Upper lobe of left lung (tissue), 6 donors: ENCODE data around the gene APOA4. TPM values are rescaled to one million over a fixed set of nuclear protein-coding genes. Genes with fewer than 3 reads are reported as not detected.

Source experiments
- ATAC-seq, 2 donors: fragments of 200-7000 bp; cut with Tn5 transposase; one replicate each; pipeline ENCODE4 v1.9.1; 2022; ENCODE audit warnings: mild to moderate bottlenecking in 2 of 2, moderate library complexity in 2 of 2; ENCODE audit not compliant: low FRiP score in 2 of 2
- DNase-seq, 2 donors: peaks; one replicate each; pipeline ENCODE4 v3.0.0-alpha.2; 2019 to 2020
- H3K27ac ChIP-seq, 4 donors: fragments of 200-600 bp; sonication (generic); one replicate each; pipeline ENCODE4 v1.5.1; 2016 to 2019
- H3K27me3 ChIP-seq, 4 donors: fragments of 200-600 bp; sonication (generic); one replicate each; pipeline ENCODE4 v1.5.1; 2017 to 2019
- H3K36me3 ChIP-seq, 4 donors: fragments of 200-600 bp; sonication (generic); one replicate each; pipeline ENCODE4 v1.5.1; 2016 to 2019
- H3K4me1 ChIP-seq, 4 donors: fragments of 200-600 bp; sonication (generic); one replicate each; pipeline ENCODE4 v1.5.1; 2018 to 2019
- H3K4me3 ChIP-seq, 4 donors: fragments of 200-600 bp; sonication (generic); one replicate each; pipeline ENCODE4 v1.5.1; 2017 to 2019; ENCODE audit warnings: mild to moderate bottlenecking in 2 of 4, moderate library complexity in 1 of 4
- H3K9me3 ChIP-seq, 4 donors: fragments of 200-600 bp; sonication (generic); one replicate each; pipeline ENCODE4 v1.5.1; 2018 to 2019
- CTCF ChIP-seq, 6 experiments: fragments of 450-650 bp in 4 of 6; fragments of 200-600 bp in 2 of 6; sonication (generic) in 2 of 6; IDR thresholded peaks; one replicate each; pipeline ENCODE4 v1.5.1; 2016 to 2019; ENCODE audit warnings: antibody characterized with exemption in 6 of 6
- EP300 ChIP-seq, 4 donors: sonication (generic); formaldehyde crosslinking; IDR thresholded peaks; one replicate each; pipeline ENCODE4 v1.5.1; 2017; ENCODE audit warnings: antibody characterized with exemption in 4 of 4, control low read depth in 2 of 4
- POLR2A ChIP-seq, 4 donors: fragments of 450-650 bp; IDR thresholded peaks; one replicate each; pipeline ENCODE4 v1.5.1; 2016 to 2017; ENCODE audit warnings: antibody characterized with exemption in 4 of 4, mild to moderate bottlenecking in 2 of 4
- POLR2AphosphoS5 ChIP-seq, 2 donors: sonication (generic); formaldehyde crosslinking; IDR thresholded peaks; one replicate each; pipeline ENCODE4 v1.5.1; 2017; ENCODE audit warnings: antibody characterized with exemption in 2 of 2
- WGBS, 2 donors: methylation state at CpG; one replicate each; pipeline ENCODE4 v1.1.5; 2017 to 2018; 5-methylcytosine and 5-hydroxymethylcytosine counted together
- total RNA-seq, 6 donors: library from RNA; depleted of rRNA in 4 of 6; stranded (reverse); fragments of >200 nt in 4 of 6; gene quantifications; one replicate each; pipeline versions ENCODE4 v1.1.0 to v1.2.1, GENCODE V29; 2016 to 2021
- donor health status: DM: no; HTN: no; CAD: no; lungs with moderate emphysema.
- donor health status: DM: no; HTN: yes; CAD: no; lungs with severe emphysema.

Gene APOA4
- total RNA-seq, 6 donors from 2014 or later = not detected

- peaks cover 18 to 65% (median 45%) of the 10 kb centered on the region in 4 donors for H3K36me3 ChIP-seq
These were observed 24.5 kb upstream of the APOA4 start for GRCh38 chr11:116847612-116848011.

GRCh38 chr11:116844722-116845121, 21.6 kb upstream of the APOA4 start:
- Histone ChIP-seq H3K36me3 (peaks cover 18 to 65% (median 45%) of the 10 kb centered on the region in 4 donors), H3K27ac (no peak overlapping the region), H3K4me1 (peaks cover 0 to 6% (median 0%) of the 10 kb centered on the region in 4 donors), H3K27me3 (no peaks in the 10 kb centered on the region), H3K4me3 (no peak overlapping the region), H3K9me3 (no peaks in the 10 kb centered on the region)
- TF ChIP-seq POLR2A (IDR thresholded peaks at IDR 0.05) = no peak
- TF ChIP-seq EP300 (IDR thresholded peaks at IDR 0.05) = no peak
- no peak for TF ChIP-seq POLR2AphosphoS5 (IDR thresholded peaks at IDR 0.05)
- no peak for TF ChIP-seq CTCF (IDR thresholded peaks at IDR 0.05)
- WGBS, 2 donors = 93 to 96% methylated on average over 4 of the region's 4 CpGs
- ATAC-seq = no peak
- no peak for DNase-seq

More at GRCh38 chr11:116847612-116848011, 24.5 kb upstream of the APOA4 start:
- Histone ChIP-seq H3K27me3 (no peaks in the 10 kb centered on the region), H3K4me3 (no peak overlapping the region), H3K9me3 (no peaks in the 10 kb centered on the region), H3K4me1 (peaks cover 11 to 23% (median 13%) of the 10 kb centered on the region in 4 donors), H3K27ac (no peak overlapping the region)
- 84 to 93% methylated on average over 2 to 4 of the region's 4 CpGs for WGBS, 2 donors
- DNase-seq = no peak
- TF ChIP-seq CTCF (IDR thresholded peaks at IDR 0.05) (no peak), POLR2AphosphoS5 (IDR thresholded peaks at IDR 0.05) (no peak), POLR2A (IDR thresholded peaks at IDR 0.05) (no peak), EP300 (IDR thresholded peaks at IDR 0.05) (no peak)
- no peak for ATAC-seq

- Histone ChIP-seq H3K27me3 (no peaks in the 10 kb centered on the region), H3K9me3 (no peaks in the 10 kb centered on the region), H3K36me3 (peaks cover 11 to 55% (median 41%) of the 10 kb centered on the region in 4 donors), H3K4me1 (peaks cover 0 to 6% (median 0%) of the 10 kb centered on the region in 4 donors), H3K4me3 (no peak overlapping the region), H3K27ac (peak overlapping the region in 3 of 4 donors; percentile 26 to 35 (median 27))
- DNase-seq (no peak), ATAC-seq (no peak)
- TF ChIP-seq POLR2AphosphoS5 (IDR thresholded peaks at IDR 0.05) = no peak
- no peak for TF ChIP-seq POLR2A (IDR thresholded peaks at IDR 0.05)
- TF ChIP-seq CTCF (IDR thresholded peaks at IDR 0.05) = no peak
- no peak for TF ChIP-seq EP300 (IDR thresholded peaks at IDR 0.05)
- WGBS, 2 donors = 92% methylated on average over 9 of the region's 9 CpGs
These were observed 20.6 kb upstream of the APOA4 start for GRCh38 chr11:116843661-116844060.

- no peak for ATAC-seq
- WGBS, 2 donors = 62 to 86% methylated on average over 4 of the region's 4 CpGs
- Histone ChIP-seq H3K36me3 (peaks cover 6 to 49% (median 34%) of the 10 kb centered on the region in 4 donors), H3K27ac (peak overlapping the region in 3 of 4 donors; percentile 26 to 35 (median 27)), H3K27me3 (no peaks in the 10 kb centered on the region), H3K4me3 (no peak overlapping the region), H3K9me3 (no peaks in the 10 kb centered on the region), H3K4me1 (peaks cover 0 to 7% (median 0%) of the 10 kb centered on the region in 4 donors)
- peak in 1 of 2 donors; percentile 63 for DNase-seq
- peak in 1 of 2 donors; percentile 6 for TF ChIP-seq POLR2AphosphoS5 (IDR thresholded peaks at IDR 0.05)
- TF ChIP-seq CTCF (IDR thresholded peaks at IDR 0.05) = no peak
These were observed 19.8 kb upstream of the APOA4 start for GRCh38 chr11:116842909-116843308.

- peaks cover 6 to 41% (median 27%) of the 10 kb centered on the region in 4 donors for H3K36me3 ChIP-seq
- no peaks in the 10 kb centered on the region for H3K27me3 ChIP-seq
- ATAC-seq (no peak), DNase-seq (no peak)
- no peaks in the 10 kb centered on the region for H3K9me3 ChIP-seq
- H3K4me1 ChIP-seq = peaks cover 0 to 15% (median 4%) of the 10 kb centered on the region in 4 donors
- peak overlapping the region in 1 of 4 donors; percentile 31 for H3K27ac ChIP-seq
- no peak overlapping the region for H3K4me3 ChIP-seq
- TF ChIP-seq POLR2A (IDR thresholded peaks at IDR 0.05) = no peak
- no peak for TF ChIP-seq POLR2AphosphoS5 (IDR thresholded peaks at IDR 0.05)
- no peak for TF ChIP-seq CTCF (IDR thresholded peaks at IDR 0.05)
- no peak for TF ChIP-seq EP300 (IDR thresholded peaks at IDR 0.05)
- WGBS, 2 donors = 96 to 98% methylated on average over 4 of the region's 4 CpGs
These were observed 19.0 kb upstream of the APOA4 start for GRCh38 chr11:116842117-116842516.
